OCI-LY7 (cell line): ENCODE measurements around the gene RAX2. TPM values are rescaled to one million over a fixed set of nuclear protein-coding genes. Genes with fewer than 3 reads are reported as not detected.

Source experiments
- BruUV-seq: library from RNA; stranded (reverse); fragments of 400-500 nt; replicated peaks from 2 replicates; lab custom pipeline; 2021; lab: Mats Ljungman, UMichigan
- CTCF ChIA-PET: fragments of 300-600 bp; sonication (Branson Sonifier 250); formaldehyde crosslinking; loops from one replicate; lab custom pipeline; 2022; ENCODE audit warnings: antibody characterized with exemption; ENCODE audit not compliant: unreplicated experiment; lab: Charles Lee
- POLR2A ChIA-PET: fragments of 300-600 bp; sonication (Branson Sonifier 250); formaldehyde crosslinking; loops from one replicate; lab custom pipeline; 2022; ENCODE audit warnings: antibody characterized with exemption; lab: Charles Lee
- DNase-seq: peaks from one replicate; pipeline ENCODE4 v3.0.0-alpha.2; 2015; ENCODE audit warnings: low spot score
- H2AFZ ChIP-seq: fragments of 200-600 bp; sonication (generic), shearing (Covaris generic); 2 replicates; pipeline ENCODE4 v1.6.1; 2014; ENCODE audit warnings: mild to moderate bottlenecking, antibody characterized with exemption, low read length, moderate library complexity
- H3K27ac ChIP-seq: fragments of 200-600 bp; sonication (generic); 2 replicates; pipeline ENCODE4 v1.5.1; 2014; ENCODE audit warnings: mixed run types, low read depth, mild to moderate bottlenecking, moderate library complexity, low read length, inconsistent platforms; ENCODE audit not compliant: poor library complexity, severe bottlenecking
- H3K36me3 ChIP-seq: fragments of 200-600 bp; sonication (generic); 2 replicates; pipeline ENCODE4 v1.6.1; 2014; ENCODE audit warnings: mild to moderate bottlenecking, antibody characterized with exemption, low read length, moderate library complexity, mixed read lengths; ENCODE audit not compliant: insufficient read depth
- H3K4me1 ChIP-seq: fragments of 200-600 bp; sonication (generic); 2 replicates; pipeline ENCODE4 v1.5.1; 2014; ENCODE audit warnings: mild to moderate bottlenecking, low read length; ENCODE audit not compliant: insufficient read depth, poor library complexity, severe bottlenecking
- H3K4me2 ChIP-seq: fragments of 200-600 bp; sonication (generic); 2 replicates; pipeline ENCODE4 v1.6.1; 2014; ENCODE audit warnings: mild to moderate bottlenecking, low read length
- H3K4me3 ChIP-seq: fragments of 200-600 bp; sonication (generic); 2 replicates; pipeline ENCODE4 v1.5.1; 2014; ENCODE audit warnings: mild to moderate bottlenecking, low read depth, low read length; ENCODE audit not compliant: poor library complexity, severe bottlenecking
- H3K79me2 ChIP-seq: fragments of 200-600 bp; sonication (generic); 2 replicates; pipeline ENCODE4 v1.6.1; 2016; ENCODE audit warnings: low read depth, mild to moderate bottlenecking, low read length, moderate library complexity, mixed read lengths; ENCODE audit not compliant: insufficient read depth
- H3K9me2 ChIP-seq: fragments of 200-600 bp; sonication (generic); 2 replicates; pipeline ENCODE4 v1.6.1; 2016; ENCODE audit warnings: mild to moderate bottlenecking, low read length, mixed read lengths; ENCODE audit not compliant: insufficient read depth
- H3K9me3 ChIP-seq: fragments of 200-600 bp; sonication (generic); 2 replicates; pipeline ENCODE4 v1.6.1; 2014; ENCODE audit warnings: mild to moderate bottlenecking, mixed run types, low read length, mixed read lengths
- H4K20me1 ChIP-seq: fragments of 200-600 bp; sonication (generic); 2 replicates; pipeline ENCODE4 v1.6.1; 2014; ENCODE audit warnings: mild to moderate bottlenecking, antibody characterized with exemption, low read length, moderate library complexity, mixed read lengths; ENCODE audit not compliant: insufficient read depth
- CTCF ChIP-seq: fragments of 200-600 bp; sonication (generic); conservative IDR thresholded peaks from 2 replicates; pipeline ENCODE4 v1.5.1; 2014; ENCODE audit warnings: mild to moderate bottlenecking, antibody characterized with exemption, low read length, moderate library complexity, mixed read lengths
- EZH2phosphoT487 ChIP-seq: fragments of 200-600 bp; sonication (generic); IDR thresholded peaks from 2 replicates; pipeline ENCODE4 v1.6.1; 2018; ENCODE audit warnings: low read depth, borderline replicate concordance, mild to moderate bottlenecking, mixed run types, antibody characterized with exemption, low read length, moderate library complexity, mixed read lengths
- intact Hi-C: fragments of 100-400 bp; cut with micrococcal nuclease; formaldehyde crosslinking; loops from one replicate; pipeline ENCODE4 v1.10.0; 2022; ENCODE audit not compliant: unreplicated experiment
- total RNA-seq, 2 experiments: library from RNA; depleted of rRNA in 1 of 2; stranded (reverse); fragments of >200 nt in 1 of 2; shearing (Covaris generic) in 1 of 2; gene quantifications; 2 replicates each; pipeline ENCODE4 v1.2.3, GENCODE V29; 2014 to 2022

Gene RAX2
- total RNA-seq, 2 experiments from 2014 or later, result not detected

GRCh38 chr19:3784607-3785450 lies 12.8 kb upstream of the RAX2 start:
- POLR2A ChIA-PET, result no interaction called here
- Histone ChIP-seq H2AFZ (no peak overlapping the region), H3K4me1 (no peaks in the 10 kb centered on the region), H4K20me1 (no peaks in the 10 kb centered on the region), H3K4me3 (no peak overlapping the region), H3K4me2 (no peak overlapping the region), H3K79me2 (no peaks in the 10 kb centered on the region), H3K9me2 (no peaks in the 10 kb centered on the region), H3K36me3 (no peaks in the 10 kb centered on the region), H3K9me3 (peaks cover 8% of the 10 kb centered on the region; the same call in 1 of the 2 replicates), H3K27ac (no peak overlapping the region)
- no TSS peak for BruUV-seq
- no peak for DNase-seq
- CTCF ChIA-PET, result no interaction called here
- intact Hi-C loops, result no loop called here
- TF ChIP-seq EZH2phosphoT487 (no peak), CTCF (no peak)

- Histone ChIP-seq H3K9me3 (peaks cover 8% of the 10 kb centered on the region; the same call in 1 of the 2 replicates), H3K79me2 (no peaks in the 10 kb centered on the region), H3K4me3 (no peak overlapping the region), H4K20me1 (no peaks in the 10 kb centered on the region), H3K9me2 (no peaks in the 10 kb centered on the region), H3K4me2 (no peak overlapping the region), H3K27ac (no peak overlapping the region), H3K36me3 (no peaks in the 10 kb centered on the region), H3K4me1 (no peaks in the 10 kb centered on the region), H2AFZ (no peak overlapping the region)
- POLR2A ChIA-PET, result no interaction called here
- DNase-seq, result no peak
- BruUV-seq, result no TSS peak
- CTCF ChIA-PET, result no interaction called here
- TF ChIP-seq EZH2phosphoT487 (no peak), CTCF (peak; percentile 59)
- intact Hi-C loops, result loop anchor here (1.0 kb wide), 1 partner anchor 38 kb away; no protein-coding TSS in a partner anchor
These were observed 11.9 kb upstream of the RAX2 start for GRCh38 chr19:3783660-3784584.
